A673 (cell line): ENCODE results near the gene MFSD6.

ENCODE experiments used
- EZH2 ChIP-seq: fragments of 200-600 bp; sonication (generic); IDR thresholded peaks from 2 replicates; pipeline ENCODE4 v1.6.1; 2017; ENCODE audit warnings: borderline replicate concordance, low read depth, mild to moderate bottlenecking, mixed read lengths, antibody characterized with exemption, low read length; ENCODE audit not compliant: poor library complexity, severe bottlenecking
- TF ChIP-seq, protein P1 (sequence below): fragments of 300-800, 200-600 bp; sonication (generic); conservative IDR thresholded peaks from 2 replicates; pipeline ENCODE4 v1.5.1; 2017; ENCODE audit warnings: low read depth, mild to moderate bottlenecking, antibody characterized with exemption, low read length, moderate library complexity, mixed read lengths

DNA sequence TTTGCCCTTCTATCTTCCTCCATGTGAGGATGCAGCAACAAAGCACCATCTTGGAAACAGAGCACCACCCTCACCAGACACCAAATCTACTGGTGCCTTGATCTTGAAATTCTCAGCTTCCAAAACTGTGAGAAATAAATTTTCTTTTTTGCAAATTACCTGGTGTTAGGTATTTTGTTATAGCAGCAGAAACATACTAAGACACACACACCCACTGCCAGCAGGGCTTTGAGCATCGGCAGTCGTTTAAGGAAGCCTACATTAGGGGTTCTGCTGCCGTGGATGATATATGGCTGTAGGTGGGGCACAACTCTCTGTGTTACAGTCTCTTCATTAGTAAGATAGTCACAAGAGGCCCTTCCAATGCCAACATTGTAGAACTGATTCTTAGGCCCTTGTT lies 20.7 kb upstream of the MFSD6 start:
- TF ChIP-seq, protein P1, sequence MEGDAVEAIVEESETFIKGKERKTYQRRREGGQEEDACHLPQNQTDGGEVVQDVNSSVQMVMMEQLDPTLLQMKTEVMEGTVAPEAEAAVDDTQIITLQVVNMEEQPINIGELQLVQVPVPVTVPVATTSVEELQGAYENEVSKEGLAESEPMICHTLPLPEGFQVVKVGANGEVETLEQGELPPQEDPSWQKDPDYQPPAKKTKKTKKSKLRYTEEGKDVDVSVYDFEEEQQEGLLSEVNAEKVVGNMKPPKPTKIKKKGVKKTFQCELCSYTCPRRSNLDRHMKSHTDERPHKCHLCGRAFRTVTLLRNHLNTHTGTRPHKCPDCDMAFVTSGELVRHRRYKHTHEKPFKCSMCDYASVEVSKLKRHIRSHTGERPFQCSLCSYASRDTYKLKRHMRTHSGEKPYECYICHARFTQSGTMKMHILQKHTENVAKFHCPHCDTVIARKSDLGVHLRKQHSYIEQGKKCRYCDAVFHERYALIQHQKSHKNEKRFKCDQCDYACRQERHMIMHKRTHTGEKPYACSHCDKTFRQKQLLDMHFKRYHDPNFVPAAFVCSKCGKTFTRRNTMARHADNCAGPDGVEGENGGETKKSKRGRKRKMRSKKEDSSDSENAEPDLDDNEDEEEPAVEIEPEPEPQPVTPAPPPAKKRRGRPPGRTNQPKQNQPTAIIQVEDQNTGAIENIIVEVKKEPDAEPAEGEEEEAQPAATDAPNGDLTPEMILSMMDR, result no peak
- TF ChIP-seq EZH2, result no peak
